HG03460 (cell line): ENCODE measurements around the gene ZNF423.

ENCODE experiments used
- ATAC-seq: cut with Tn5 transposase; IDR thresholded peaks from one replicate; pipeline ENCODE4 v1.9.1; 2021; ENCODE audit not compliant: unreplicated experiment

Gene ZNF423

DNA sequence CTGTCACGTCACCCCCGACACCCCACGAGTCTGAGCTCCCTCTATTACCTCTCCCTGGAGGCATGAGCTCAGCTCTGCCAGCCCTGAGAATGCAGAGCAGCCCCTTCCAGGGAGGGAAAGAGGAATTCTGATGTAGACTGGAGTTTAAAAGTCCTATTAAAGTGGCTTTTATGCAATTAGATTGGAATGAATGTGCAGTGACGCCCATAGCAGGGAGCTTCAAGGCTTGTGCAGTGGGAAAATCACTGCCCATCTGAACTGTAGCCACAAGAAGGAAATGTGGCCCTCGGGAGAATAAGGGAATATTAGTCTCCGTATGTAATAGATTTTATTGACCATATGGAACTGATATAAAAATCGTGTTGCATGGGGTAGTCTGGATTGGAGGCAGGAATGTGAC is 66.9 kb downstream of the ZNF423 start:
- no peak for ATAC-seq

DNA sequence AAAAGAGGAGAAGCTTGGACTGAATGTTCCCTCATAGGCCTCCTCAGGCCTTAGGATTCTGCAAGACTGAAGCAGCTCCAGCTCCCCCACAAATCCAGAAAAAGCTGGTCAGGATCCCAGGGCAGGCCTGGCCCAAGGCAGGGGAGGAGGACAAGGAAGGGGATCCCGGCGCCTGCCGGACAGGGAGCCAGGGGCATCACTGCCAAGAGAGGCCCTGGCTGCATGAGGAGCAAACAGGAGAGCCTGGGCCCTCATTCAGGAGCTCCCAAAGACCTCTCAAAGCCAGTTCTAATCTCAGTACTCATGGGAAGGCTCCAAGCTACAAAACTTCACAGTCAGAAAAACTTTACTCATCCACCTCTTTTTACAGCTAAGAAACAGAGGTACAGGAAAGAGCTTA is 67.3 kb downstream of the ZNF423 start:
- ATAC-seq, result no peak

DNA sequence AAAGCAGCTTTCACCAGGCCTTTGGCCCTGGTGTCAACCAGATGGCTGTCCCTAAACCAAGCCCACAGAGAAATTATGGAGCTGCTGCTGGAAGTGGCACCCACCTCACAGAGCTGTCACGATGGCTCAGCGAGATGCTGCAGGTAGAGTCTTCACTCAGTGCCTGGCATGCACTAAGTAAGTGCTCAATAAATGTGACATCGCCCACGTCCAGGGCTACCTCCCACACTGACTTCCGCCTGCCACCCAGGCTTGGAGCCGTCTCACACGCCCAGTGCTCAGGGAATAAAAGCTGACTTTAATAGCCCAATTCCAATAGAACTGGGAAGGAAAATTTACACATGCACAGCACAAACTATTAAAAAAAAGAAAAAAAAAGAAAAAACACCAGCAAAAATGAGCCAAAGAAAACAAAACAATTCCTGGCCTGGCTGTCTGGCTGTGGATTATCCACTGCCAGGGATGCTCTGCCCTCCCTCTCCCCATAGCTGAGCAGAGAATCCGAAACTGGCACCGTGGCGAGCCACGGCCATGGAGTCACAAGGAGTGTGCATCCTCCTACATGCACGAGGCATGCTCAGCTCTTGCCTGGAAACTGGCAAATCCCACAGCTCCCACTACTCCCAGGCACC is 68.9 kb downstream of the ZNF423 start:
- ATAC-seq, result no peak

DNA sequence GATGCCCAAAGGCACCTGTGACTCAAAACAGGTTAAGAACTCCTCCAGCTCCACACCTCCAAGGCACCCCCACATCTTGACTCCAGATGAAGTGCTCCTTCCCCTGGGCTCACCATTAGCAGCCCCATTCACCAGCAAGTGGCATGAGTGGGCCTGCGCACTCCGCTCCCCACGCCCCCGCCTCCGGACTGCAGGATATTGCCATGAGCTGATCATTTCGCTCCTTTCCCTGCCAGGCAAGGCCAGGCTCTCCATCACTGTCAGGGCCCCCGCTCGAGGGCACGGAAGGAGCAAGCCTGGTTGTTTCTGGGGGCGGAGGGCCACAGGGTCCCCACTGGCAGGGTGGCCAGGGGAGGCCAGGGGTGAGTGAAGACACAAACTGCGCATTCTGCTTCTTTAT is 69.9 kb downstream of the ZNF423 start:
- no peak for ATAC-seq

DNA sequence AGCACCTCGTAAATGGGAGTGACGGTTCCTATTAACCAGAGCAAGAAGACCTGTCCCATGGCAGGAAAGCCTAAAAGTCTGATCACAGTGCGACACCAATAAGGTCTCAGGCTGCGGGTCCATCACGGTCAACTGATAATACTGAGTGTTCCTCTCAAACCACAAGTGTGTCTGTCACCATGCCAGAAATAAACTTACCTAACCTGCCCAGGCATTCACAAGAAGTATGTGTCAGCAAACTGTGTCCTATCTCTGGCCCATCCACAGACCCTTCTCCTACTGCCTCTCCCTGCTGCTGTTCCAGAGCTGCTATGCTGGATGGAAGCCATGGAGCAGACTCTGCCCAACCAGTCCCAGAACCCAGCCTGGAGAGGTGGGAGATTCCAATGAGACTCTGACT is 73.5 kb downstream of the ZNF423 start:
- no peak for ATAC-seq

DNA sequence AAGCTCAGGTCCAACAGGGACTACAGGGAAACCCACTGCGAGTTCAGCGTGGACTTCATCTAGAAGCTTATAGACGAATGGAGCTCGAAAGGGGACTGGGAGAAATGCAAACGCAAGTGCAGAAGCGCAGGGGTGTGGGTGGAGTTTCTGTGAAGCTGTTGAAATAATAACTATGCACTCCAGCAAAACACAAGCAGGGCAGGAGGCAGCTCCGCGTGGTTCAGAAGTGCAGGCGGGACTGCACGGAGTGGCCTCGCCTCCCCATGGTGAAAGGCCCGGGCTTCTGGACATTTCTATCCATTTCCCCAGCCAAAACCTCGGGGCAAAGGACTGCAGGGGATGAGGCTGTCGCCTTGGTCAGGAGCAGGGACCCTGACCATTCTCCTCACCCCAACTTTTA is 74.5 kb downstream of the ZNF423 start:
- no peak for ATAC-seq

DNA sequence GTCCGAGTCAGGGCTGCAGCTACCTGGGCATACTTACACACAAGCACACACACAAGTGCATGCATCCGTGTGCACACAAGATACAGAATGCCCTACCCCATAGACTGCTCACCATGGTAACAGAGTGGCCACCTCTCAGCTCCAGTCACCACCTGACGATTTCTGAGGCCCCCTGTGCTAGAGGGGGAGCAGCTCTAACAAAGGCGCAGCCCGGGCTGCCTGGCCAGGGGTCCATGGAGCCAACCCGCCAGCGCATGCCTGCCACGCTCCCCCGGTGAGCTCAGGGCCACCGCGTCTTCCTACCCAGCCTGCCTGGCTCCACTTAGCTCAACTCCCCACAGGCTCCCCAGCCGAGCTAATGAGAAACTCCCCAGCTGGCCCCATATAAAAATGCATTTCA is 75.5 kb downstream of the ZNF423 start:
- ATAC-seq, result no peak

DNA sequence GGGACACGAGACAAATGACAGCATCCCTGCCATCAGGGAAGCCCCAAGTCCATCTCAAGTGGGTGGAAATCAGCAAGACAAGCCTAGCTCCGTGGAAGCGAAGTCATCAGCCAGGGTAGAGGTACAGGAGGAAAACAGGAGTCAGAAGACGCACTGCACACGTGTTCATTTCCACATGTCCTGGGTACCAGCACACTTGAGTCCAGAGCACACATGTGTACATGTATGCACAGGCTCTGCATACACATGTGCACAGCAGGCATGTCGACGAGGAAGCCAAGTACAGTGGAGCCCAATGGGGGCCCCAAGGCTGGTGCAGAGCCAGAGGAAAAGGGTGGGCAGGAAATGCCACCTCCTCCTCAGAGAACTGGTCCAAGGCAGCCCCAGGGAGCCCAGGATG is 75.9 kb downstream of the ZNF423 start:
- ATAC-seq, result no peak

DNA sequence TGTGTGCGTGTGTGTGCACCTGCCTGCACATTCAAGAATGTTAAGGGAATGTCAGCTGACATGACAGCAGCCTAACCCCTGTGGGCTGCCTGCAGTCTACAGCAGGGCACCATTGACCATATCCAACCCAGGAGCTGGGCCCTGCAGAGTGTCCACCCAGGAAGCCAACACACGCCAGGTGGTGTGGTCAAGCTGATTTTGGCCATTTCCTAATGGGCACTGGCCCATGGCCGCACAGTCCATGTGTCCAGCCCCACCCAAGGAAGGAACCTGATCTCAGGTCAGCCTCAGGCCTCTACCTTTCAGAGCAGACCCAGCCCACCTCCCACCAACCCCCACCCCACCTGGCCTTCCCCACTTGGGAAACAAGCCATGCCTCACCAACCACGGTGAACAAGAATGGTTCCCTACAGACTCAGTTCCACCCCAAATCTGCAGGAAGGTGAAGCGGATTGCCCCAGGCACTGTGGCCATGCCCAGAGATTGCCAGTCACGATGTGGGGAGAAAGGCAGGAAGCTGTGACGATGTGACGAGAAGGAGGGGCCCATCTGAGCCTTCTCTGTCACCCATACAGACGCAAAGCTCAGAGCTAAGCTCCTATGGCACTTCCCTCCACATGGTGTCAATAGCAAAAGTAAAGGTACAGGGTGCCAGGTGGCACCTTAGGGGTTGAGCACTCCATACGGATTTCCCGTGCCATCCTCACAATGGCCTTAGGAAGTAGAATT is 77.5 kb downstream of the ZNF423 start:
- ATAC-seq, result no peak

DNA sequence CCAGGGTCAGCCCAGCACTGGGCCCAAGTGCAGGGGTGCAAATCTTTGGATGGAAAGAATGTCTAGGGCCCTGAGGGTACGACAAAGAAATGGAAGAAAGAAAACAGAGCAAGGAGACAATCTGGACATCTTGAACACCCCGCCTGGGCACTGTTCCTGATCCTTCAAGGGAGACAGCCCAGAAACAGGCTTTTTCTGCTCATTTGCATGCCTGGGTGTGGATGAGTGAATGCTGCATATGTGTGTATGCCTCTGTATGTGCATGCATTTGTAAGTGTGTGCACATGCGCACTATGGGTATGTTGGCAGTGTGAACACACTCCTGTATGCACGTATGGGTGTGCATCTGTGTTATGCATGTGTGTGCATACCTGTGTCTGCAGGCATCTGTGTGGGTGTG is 79.2 kb downstream of the ZNF423 start:
- no peak for ATAC-seq

DNA sequence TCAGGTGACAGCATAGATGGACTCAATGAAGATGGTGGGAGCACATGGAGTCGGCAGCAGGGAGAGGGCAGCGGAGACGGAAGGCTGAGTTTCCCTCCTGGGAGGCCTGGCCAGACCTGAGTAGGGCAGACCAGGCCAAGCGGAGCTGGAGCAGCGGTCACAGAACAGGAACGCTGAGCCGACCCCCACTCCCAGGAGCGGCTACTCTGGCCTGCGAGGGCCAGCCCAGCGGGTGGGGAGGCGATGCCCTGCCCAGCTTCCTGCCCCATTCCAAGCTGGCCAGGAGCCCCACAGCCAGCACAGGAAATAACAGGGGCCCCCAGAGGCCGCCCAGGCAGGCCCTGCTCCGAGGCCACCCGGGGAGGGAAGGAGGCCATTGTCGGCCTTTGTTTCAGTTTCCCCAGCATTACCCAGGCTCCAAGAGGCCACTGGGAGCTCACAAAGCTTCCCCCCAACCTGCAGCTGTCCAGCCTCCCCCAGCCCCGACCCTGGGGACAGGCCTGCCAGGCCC is 79.8 kb downstream of the ZNF423 start:
- no peak for ATAC-seq

DNA sequence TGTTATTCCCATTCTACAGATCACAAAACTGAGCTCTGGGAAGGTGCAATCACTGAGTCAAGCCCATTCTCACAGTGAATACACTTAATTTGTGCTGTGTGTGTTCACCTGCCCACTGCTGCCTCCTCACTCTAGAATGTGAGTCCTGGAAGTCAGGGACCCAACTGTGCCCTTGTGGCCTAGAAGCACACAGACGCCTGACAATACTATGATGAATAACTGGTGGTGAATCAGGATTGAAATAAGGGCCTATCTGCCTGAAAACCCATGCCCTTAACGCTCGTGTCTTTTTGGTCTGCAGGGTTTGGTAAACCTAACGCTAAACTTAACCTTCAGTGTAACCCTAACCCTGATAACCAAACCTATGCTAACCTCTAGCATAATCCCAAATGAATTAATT is 80.3 kb downstream of the ZNF423 start:
- ATAC-seq, result no peak

DNA sequence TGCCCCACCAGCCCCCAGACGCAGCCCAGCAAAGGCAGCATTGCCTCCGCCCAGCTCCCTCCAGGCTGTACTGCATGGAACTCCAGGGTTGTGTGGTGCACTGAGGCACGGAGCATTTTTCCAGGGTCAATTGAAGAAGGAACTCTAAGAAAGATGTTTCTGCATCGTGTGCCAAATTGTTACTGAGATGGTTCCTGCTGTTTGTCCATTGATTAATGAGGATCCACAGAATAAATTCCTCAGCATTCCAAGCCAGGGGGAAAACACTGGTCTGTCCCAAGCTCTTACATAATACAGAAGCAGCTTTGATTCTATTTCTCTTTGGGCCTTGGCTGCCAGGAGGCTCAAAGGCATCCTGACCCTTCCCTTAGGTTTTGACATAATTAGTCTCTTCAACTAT is 80.9 kb downstream of the ZNF423 start:
- ATAC-seq, result no peak

DNA sequence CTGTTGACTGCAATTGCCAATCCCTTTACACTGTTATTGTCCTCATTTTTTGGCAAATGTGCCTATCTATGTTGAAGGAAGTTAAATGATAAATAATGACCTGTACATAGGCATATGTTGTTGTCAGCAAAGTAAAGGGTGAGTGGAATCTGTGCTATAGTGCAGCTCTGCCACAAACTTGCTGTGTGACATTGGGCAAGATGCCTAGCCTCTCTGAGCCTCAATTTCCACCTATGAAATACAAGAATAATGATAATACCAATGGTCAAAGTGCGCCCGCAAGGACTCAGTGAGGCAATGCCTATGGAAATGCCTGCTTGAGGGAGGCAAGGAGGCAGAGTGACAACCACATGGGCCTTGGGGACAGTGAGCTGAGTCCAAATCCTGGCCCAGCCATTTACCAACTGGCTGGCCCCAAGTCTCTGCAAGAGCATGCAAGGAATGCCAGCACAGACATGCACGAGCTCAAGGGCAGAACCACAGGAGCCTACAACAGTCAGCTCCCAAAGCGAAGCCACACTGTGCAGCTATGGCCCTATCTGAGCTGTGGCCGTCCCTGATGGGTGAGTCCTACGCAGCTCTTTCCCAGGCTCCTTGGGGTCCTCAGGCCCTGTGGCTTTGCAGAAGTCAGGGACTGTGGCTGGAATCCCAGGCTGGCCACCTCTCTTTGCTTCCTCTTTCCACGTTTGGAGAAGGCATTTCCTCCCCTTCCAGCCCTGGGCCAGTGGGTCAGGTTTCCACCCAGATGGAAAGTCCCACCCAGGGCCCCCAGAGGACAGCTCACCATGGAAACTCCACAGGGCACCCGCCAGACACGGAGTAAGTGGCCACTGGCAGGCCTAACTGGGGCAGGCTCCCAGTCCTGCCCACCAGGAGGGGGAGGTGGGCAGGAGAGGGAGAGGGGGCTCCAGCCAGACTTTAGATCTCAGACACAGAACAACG is 82.1 kb downstream of the ZNF423 start:
- no peak for ATAC-seq

DNA sequence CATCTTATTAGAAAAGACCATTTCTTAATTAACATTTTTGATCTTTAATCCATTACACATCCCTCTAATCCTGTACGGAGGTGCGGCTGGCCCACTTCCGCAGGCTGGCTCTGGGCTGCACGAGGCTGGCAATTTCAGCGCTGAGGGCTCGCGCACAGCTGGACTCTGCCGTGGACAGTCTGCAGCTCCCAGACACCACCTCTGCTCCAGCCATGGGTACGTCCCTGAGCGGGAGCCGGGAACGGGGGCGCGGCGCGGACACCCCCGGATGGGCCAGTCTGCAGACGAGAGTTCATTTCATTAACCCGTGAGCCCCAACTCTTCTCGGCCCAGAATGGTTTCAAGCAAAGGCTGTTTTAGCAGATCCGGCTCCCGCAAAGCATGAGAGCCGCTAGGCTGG is 87.9 kb downstream of the ZNF423 start:
- no peak for ATAC-seq

DNA sequence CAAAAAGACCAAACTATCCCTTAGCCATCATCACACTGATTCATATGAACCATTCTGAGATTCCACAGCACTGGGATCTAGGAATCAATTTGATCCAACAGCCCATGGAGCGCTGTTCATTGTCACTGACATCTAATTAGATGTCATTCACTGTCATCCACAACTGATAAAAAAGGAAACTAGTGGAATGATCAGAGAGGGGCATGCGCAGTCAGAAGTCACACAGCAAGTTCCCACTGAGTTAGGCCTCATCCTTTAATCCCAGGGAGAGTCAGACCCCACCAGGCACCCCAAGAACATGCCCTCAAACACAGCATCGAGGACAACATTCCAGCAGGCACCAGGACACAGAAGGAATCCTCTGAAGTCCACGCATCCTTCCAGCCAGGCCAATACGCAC is 88.5 kb downstream of the ZNF423 start:
- no peak for ATAC-seq

DNA sequence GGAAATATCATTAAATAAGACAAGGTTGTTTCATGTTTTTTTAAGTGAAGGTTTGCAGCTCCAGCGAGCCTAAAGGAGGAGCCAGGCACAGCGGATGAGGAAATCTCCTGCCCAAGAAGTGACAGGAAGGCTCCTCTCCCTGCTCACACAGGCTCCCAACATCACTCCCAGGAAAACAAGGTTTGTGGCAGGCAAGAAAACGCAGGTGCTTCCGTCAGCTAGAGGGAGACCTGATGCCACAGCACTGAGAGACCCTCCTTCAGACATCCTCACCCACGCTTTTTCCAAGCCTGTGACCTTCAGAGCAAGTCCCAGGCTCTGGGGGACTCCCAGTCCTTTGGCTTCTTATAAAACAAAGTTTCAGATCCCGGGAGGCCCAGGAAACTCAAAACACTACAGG is 89.7 kb downstream of the ZNF423 start:
- ATAC-seq, result no peak

DNA sequence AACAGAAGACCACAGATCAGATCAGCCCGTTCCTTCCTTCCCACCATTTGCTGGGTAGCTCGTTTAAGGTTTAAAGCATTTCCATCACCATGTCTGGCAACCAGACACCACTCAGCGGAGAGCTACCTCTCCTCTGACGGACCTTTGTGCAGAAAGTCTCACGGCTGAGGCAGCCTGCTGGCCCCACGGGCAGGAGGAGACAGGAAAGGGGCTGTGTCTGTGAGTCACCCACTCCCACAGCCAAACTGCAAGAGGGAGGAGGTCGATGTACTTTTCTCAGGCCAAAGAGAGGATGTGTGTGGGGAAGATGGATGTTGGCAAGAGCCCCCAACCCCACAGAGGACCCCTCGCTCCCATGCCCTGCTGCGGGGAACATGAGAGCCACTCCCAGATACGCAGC is 92.1 kb downstream of the ZNF423 start:
- ATAC-seq, result no peak

DNA sequence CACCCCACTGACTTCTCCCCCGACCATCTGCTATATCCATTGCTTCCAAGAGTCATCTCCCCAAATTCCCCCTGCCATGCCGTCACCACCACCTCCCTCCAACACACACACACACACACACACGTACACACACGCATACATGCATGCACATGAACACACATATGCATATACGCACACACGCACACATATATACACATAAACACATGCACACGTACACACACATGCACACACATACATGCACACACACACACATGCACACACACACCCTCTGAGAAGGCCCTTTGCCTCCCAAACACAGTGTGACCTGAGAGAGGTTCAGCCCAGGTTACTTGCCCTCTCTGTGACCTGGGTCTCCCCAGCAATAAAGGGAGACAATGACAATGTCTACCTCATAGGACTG is 95.1 kb downstream of the ZNF423 start:
- no peak for ATAC-seq

DNA sequence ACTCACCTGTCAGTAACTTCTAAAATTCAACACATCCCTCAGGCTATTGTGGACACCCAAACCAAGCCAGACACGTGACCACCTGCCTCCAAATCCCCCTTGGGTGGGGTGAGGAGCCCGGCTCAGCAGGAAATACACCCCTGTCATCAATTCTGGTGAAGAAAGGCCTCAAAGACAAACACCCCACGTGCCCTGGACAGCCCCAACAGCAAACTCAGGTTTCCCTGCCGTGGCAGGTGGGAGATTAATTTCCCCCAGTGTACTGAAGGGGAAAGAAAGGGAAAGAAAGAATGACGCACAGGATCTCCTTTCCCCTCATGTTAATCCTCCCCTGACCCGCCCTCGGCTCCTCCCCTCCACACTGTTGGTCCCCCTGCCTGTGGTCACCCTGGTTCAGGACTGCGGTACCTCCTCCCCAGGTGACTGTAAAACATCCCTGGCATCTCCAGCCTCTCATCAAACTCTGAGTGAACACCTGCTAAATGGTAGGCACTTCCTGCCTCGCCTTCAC is 98.3 kb downstream of the ZNF423 start:
- no peak for ATAC-seq

DNA sequence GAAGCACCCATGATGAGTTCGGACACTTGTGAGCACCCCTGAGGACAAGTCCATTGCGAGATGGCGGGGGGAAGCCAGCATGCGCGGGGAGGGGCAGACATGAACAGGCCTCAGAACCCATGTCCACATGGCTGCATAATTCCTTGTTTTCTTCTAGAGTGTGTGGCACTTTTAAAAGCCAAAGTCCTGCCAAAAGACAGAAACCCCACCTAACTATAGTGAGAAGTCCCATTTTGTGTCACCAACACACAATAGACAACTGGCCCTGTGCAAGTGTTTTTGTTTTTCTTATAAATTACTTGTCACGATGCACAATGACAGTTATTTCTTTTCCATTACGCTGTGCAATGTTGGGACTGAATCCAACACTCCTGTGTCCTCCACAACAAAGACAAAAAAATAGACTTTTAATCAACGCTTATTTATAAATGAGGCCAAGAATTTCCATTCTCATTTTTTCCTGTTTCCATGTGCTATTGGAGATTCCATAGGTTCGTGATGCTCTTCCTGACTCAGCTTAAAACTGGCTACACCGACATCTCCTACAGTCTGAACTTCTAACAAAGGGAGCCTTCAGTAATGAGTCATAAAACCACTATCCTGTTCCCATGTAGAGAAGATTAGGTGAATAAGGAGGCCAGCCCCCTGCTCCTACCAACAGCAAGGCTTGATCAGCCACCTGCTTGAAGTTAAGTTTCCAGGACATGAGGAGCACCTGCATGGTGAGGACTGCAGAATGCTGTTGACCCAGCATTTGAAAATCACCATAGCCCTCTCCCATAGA is 98.9 kb downstream of the ZNF423 start:
- ATAC-seq, result no peak
